Central memory CD8-positive, alpha-beta T cell (primary cell): Measurements from ENCODE around the gene SCARF1.
"Not testable (repeated sequence)": the region's sequence is repeated elsewhere in the genome, so short reads cannot be mapped to it uniquely, and the experiment has no call there.

Source experiments
- ATAC-seq: fragments of 150-1000 bp; cut with Tn5 transposase; replicated peaks from 2 replicates; pipeline ENCODE4 v1.10.0; 2022; ENCODE audit warnings: mild to moderate bottlenecking, moderate FRiP score, moderate number of reproducible peaks; ENCODE audit not compliant: poor library complexity, severe bottlenecking; ENCODE audit errors: extremely low read depth
- DNase-seq, 2 donors: peaks; one replicate each; pipeline ENCODE4 v3.0.0; 2021; ENCODE audit warnings: low spot score in 2 of 2
- H3K27ac Mint-ChIP-seq: one replicate; pipeline ENCODE4 v1.8.0; 2022; ENCODE audit warnings: low read depth, mild to moderate bottlenecking, moderate library complexity, mixed read lengths
- H3K27me3 Mint-ChIP-seq: one replicate; pipeline ENCODE4 v1.8.0; 2022; ENCODE audit warnings: mixed read lengths
- H3K36me3 Mint-ChIP-seq: one replicate; pipeline ENCODE4 v1.8.0; 2022; ENCODE audit warnings: mild to moderate bottlenecking, moderate library complexity, mixed read lengths; ENCODE audit not compliant: insufficient read depth
- H3K4me1 Mint-ChIP-seq: one replicate; pipeline ENCODE4 v1.8.0; 2022; ENCODE audit warnings: mixed read lengths
- H3K4me3 Mint-ChIP-seq: one replicate; pipeline ENCODE4 v1.8.0; 2022; ENCODE audit warnings: mild to moderate bottlenecking, moderate library complexity, mixed read lengths
- H3K9me3 Mint-ChIP-seq: one replicate; pipeline ENCODE4 v1.8.0; 2022; ENCODE audit warnings: mixed read lengths

SCARF1 gene

DNA sequence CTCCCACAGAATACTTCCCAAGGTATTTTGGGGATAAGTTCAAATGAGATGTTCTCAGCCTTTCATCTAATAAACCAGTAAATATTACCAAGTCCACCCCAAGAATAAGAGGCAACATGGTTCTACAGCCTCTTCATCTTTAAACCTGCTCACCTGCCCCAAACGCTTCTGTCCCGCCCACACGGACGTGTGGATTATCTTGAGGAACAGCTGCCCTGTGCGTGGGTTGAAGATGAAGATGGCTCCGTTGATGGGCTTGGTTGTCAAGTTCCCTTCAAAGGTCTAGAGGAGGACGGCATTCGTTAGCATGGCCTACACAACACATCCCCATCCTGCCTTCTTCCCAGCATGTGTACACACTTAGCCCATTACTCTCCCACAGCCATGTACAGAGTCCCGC, 12.6 kb upstream of the SCARF1 start:
- Mint-ChIP-seq H3K27ac (no peak overlapping the region), H3K27me3 (no peaks in the 10 kb centered on the region)

DNA sequence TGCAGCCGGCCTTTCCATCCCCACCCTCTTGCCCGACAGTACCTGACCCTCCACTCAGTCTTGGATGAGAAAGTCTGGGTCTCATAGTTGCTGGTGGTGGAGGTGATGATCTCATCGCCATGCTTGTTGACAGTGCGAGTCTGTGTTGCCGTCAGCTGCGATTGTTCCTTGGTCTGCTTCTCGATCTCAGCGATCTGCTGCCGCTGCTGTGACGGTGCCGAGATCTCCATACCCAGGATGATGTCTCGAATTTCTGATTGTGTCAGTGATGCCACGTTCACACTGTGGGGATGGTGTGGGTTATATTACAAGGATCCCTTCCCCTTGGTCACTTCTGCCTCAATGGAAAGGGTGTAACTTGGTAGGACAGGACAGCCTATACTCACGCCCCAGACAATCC, 8.2 kb upstream of the SCARF1 start:
- Mint-ChIP-seq H3K27ac (no peak overlapping the region), H3K36me3 (peaks cover 76% of the 10 kb centered on the region), H3K4me1 (no peaks in the 10 kb centered on the region), H3K27me3 (no peaks in the 10 kb centered on the region), H3K9me3 (no peaks in the 10 kb centered on the region), H3K4me3 (no peak overlapping the region)
- DNase-seq (no peak), ATAC-seq (no peak)

More for the DNA sequence above, 12.6 kb upstream of the SCARF1 start:
- no peaks in the 10 kb centered on the region for H3K9me3 Mint-ChIP-seq
- no peak for DNase-seq
- no peak overlapping the region for H3K4me3 Mint-ChIP-seq
- peaks cover 95% of the 10 kb centered on the region for H3K36me3 Mint-ChIP-seq
- peaks cover 10% of the 10 kb centered on the region for H3K4me1 Mint-ChIP-seq
- no peak for ATAC-seq

DNA sequence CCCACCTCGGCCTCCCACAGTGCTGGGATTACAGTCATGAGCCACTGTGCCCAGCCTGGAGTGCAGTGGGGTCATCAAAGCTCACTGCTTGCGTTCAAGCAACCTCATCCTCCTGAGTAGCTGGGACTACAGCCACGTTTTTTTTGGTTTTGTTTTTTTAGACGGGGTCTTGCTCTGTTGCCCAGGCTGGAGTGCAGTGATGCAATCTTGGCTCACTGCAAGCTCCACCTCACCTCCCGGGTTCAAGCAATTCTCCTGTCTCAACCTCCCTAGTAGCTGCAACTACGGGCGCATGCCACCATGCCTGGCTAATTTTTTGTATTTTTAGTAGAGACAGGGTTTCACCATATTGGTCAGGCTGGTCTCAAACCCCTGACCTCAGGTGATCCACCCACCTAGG, 7.3 kb upstream of the SCARF1 start:
- H3K36me3 Mint-ChIP-seq, result peaks cover 69% of the 10 kb centered on the region
- H3K27ac Mint-ChIP-seq, ATAC-seq, H3K4me3 Mint-ChIP-seq, DNase-seq, H3K27me3 Mint-ChIP-seq, H3K9me3 Mint-ChIP-seq, H3K4me1 Mint-ChIP-seq: not testable (repeated sequence)

DNA sequence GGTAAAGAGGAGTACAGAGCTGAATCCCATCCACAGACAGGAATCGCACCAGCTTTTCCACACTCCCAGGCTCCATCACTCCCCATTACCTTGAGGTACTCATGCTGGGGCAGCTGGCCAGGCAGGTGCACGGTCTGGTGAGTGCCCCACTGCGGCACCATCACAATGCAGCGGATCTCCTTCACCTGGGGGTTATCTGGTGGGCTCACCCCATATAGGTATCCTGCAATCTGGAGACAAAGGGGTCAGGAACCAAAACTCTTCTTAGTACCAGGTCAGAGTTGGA, 6.0 kb upstream of the SCARF1 start:
- Mint-ChIP-seq H3K9me3 (no peaks in the 10 kb centered on the region), H3K36me3 (peaks cover 56% of the 10 kb centered on the region)
- DNase-seq, result no peak

DNA sequence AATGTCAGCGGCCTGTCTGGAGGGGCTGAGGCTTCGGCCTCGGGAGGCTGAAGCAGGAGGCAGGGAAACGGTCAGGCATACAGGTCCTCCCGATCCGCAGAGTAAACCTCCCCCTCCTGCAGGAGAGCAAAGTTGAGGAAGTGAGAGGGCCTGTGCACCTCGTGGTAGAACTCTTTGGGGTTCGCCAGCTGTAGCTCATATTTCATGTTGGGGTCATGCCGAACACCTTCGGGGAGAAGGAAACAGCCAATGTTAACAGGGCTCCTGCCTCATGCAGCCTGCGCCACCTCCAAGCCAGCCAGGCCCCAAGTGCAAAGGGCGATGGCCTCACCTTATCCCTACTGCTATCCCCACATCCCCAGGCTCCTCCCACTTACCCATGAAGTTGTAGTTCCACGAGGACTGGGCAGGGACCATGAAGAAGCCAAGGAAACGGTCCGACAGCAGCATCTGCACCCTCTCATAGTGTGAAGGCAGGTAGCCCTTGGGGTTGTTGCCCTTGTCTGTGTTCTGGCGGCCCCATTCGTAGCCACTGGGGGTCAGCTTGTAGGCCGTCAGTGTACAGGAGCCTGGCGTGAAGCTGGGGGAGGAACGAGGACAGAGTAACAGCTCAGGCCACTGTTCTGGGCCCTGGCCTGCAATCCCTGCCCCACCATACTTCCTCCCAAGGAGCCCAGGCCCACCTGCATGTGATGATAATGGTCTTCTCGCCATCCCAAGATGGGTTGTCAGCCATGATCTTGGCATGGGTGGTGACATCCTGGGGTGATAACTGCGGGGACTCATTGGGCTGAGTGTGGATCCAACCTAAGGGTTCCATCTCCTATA, 5.4 kb upstream of the SCARF1 start:
- H3K36me3 Mint-ChIP-seq, result peaks cover 50% of the 10 kb centered on the region
- H3K27ac Mint-ChIP-seq, result no peak overlapping the region
- no peaks in the 10 kb centered on the region for H3K4me1 Mint-ChIP-seq
- ATAC-seq, result no peak
- DNase-seq, result no peak
- peak overlapping the region; percentile 31 for H3K4me3 Mint-ChIP-seq
- no peaks in the 10 kb centered on the region for H3K27me3 Mint-ChIP-seq
- H3K9me3 Mint-ChIP-seq, result no peaks in the 10 kb centered on the region

More for the DNA sequence above, 6.0 kb upstream of the SCARF1 start:
- H3K4me3 Mint-ChIP-seq, result no peak overlapping the region
- no peak for ATAC-seq
- H3K4me1 Mint-ChIP-seq, result no peaks in the 10 kb centered on the region
- no peak overlapping the region for H3K27ac Mint-ChIP-seq
- H3K27me3 Mint-ChIP-seq, result no peaks in the 10 kb centered on the region

DNA sequence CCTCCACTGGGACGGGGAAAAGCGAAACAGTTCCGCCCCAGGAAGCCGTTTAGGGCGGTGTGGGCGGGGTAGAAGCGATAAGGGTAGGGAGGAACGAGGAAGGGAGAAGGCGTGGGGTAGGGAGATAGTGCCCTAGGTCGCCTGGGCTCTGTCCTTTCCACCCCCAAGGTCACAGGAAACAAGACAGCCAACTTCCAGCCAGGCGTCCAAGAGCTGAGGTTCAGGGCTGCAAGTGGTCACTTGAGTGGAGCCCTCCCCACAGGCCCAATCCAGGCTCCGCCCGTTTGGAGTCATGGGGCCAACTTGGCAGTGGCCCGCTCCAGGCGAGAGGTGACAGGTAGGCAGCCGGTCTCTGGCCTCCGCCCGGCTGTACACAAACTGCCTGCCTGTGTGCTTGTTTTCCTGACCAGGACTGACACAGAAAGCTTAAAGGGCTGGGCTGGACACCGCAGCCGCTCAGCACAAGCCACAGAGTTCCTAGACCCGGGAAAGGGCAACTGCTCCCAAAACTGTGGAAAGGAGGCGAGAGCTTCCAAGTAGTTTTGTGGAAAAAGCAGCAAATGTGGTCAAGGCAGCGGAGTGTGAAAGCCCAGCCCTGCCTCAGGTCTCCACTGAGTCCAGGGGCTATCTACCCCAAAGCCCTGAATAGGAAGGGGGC, 4.4 kb upstream of the SCARF1 start, which contains the start of gene RILP:
TSS of gene RILP (minus strand) at position 23 of the 658 bp plus-strand sequence. CDS start 62 bp downstream, outside the sequence.
- ATAC-seq (no peak), DNase-seq (no peak)
- H3K9me3 Mint-ChIP-seq, result no peaks in the 10 kb centered on the region
- peak within 1 kb of the TSS; percentile 68 for H3K4me3 Mint-ChIP-seq
- H3K27ac Mint-ChIP-seq, result no peak within 1 kb of the TSS
- H3K36me3 Mint-ChIP-seq, result peaks cover 42% of the 10 kb centered on the region
- H3K4me1 Mint-ChIP-seq, result no peaks in the 10 kb centered on the region
- no peaks in the 10 kb centered on the region for H3K27me3 Mint-ChIP-seq

DNA sequence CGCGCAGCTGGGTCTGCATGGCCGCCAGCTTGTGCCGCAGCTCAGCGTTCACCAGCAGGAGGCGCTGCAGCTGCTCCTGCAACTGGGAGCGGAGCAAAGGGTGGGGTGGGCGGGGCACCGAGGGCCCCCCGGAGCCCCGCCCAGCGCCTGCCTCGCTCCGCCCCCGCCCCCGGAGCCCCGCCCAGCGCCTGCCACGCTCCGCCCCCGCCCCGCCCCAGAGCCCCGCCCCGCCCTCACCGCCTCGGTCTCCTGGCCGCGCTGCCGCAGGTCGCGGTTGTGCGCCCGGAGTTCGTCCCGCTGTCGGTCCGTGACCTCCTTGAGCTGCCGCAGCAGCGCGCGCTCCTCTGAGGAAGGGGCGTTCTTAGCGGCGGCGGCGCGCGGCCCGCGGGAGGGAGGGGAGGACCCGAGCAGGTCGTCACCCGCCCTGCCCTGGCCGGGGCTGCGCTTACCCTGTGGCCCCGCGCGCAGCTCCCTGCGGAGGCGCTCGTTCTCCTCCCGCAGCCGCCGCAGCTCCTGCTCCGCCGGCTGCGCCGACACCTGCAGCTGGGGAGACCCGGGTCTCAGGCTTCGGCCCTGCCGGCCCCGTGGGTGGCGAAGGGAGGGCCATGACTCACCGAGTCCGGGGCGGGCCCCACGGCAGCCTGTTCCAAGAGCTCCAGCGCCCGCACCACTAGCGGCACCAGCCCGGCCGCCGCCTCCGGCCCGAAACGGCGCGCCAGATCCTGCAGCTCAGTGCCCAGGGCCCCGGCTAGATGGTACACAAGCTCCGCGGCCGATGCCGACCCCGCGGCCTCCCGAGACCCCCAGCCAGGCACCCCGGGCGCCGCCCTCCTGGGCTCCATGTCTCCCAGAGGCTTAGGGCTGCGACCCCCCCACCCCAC, 3.7 kb upstream of the SCARF1 start:
- peaks cover 4% of the 10 kb centered on the region for H3K4me1 Mint-ChIP-seq
- no peak overlapping the region for H3K27ac Mint-ChIP-seq
- peaks cover 36% of the 10 kb centered on the region for H3K36me3 Mint-ChIP-seq
- peak overlapping the region; percentile 68 for H3K4me3 Mint-ChIP-seq
- no peaks in the 10 kb centered on the region for H3K27me3 Mint-ChIP-seq
- no peaks in the 10 kb centered on the region for H3K9me3 Mint-ChIP-seq
- peak; percentile 89 to 90 for DNase-seq
- peak; percentile 82 for ATAC-seq

DNA sequence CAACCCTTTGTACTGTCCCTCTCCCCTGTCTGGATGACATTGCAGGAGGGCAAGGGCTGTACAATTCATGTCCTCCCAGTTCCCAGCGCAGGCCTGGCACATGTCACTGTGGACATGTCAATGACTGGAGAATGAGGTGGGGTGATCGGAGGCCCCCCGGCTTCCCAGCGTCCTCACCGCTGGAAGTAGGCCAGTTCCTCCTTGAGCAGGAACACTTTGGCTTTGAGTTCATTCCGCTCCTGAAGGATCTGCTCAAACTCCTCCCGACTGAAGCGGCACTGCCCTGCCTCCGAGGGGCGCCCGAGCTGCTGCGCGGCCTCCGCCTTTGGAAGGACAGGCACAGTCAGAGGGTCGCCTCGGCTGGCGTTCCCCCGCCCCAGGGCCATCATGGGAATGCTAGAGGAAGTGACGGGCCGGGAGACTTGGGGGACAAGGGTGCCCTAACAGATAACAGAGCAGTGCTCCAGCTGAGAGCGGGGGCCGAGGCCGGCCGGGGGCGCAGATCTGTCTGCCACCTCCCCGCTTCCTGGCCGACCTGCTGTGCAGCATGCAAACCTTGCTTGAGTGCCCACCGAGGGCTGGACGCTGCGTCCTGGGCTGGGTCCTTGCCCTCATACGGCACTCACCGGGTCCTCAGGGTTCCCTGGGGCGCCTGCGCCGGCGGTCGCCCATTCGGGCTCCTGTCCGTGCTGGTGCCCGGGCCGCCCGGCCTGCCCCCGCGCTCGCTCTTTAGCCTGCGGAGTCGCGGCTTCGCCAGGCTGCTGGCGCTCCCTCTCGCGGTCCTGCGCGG, 2.8 kb upstream of the SCARF1 start:
- Mint-ChIP-seq H3K4me3 (peak overlapping the region; percentile 68), H3K27ac (no peak overlapping the region), H3K36me3 (peaks cover 28% of the 10 kb centered on the region), H3K27me3 (no peaks in the 10 kb centered on the region), H3K9me3 (no peaks in the 10 kb centered on the region), H3K4me1 (peaks cover 8% of the 10 kb centered on the region)
- DNase-seq (no peak), ATAC-seq (peak; percentile 1)

DNA sequence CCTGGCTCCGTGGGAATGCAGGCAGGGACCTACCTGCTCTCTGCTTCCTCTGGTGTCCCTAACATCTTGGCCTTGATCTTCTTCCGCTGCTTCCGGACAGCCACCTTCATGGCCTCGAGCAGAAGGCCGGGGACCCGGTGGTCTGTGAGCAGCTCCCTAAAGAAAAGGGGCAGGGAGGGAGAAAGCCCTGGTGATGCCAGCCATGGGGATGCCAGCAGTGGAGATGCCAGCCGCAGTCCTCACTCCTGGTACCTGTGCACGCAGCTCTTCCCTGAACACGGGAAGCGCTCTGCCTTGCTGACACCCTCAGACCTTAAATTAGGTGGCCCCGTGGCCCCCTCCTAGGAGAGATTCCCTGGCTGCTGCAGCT, 2.3 kb upstream of the SCARF1 start:
- H3K27me3 Mint-ChIP-seq, result no peaks in the 10 kb centered on the region
- peaks cover 8% of the 10 kb centered on the region for H3K4me1 Mint-ChIP-seq
- H3K36me3 Mint-ChIP-seq, result peaks cover 22% of the 10 kb centered on the region
- ATAC-seq (no peak), DNase-seq (no peak)
- peak overlapping the region; percentile 68 for H3K4me3 Mint-ChIP-seq
- H3K27ac Mint-ChIP-seq, result no peak overlapping the region
- no peaks in the 10 kb centered on the region for H3K9me3 Mint-ChIP-seq

DNA sequence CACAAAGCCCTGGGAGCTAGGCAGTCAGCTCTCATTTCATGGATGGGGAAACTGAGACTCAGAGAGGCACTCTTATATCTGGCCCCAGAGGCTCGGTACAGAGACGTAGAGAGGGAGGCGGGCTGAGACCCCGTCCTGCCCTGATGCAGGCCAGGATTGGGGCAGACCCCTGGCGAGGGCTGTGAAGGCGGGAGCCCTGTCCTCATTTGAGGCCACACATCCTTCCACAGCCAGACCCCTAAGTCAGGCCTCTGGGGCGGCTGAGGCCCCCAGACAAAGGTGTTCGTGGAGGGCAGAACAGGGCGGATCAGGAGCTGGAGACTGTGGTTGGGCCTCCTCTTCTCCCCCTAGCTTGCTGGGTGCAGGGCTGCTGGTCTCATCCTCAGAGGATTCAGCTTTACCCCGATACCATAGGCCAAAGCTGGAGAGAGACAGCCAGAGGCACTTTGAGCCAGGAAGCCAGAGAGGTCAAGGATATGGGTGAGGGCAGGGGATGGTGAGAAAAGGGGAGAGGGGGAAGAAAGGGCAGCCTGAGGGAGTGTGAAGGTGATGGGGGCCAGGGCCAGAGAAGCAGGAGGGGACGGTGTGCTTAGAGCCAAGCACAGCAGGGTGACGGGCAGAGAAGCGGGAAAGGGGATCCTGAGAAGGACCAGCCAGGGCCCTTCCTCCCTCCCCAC, 805 bp upstream of the SCARF1 start:
- no peak for ATAC-seq
- H3K4me1 Mint-ChIP-seq, result peaks cover 8% of the 10 kb centered on the region
- peak overlapping the region; percentile 43 for H3K4me3 Mint-ChIP-seq
- no peak overlapping the region for H3K27ac Mint-ChIP-seq
- no peak for DNase-seq
- no peaks in the 10 kb centered on the region for H3K9me3 Mint-ChIP-seq
- no peaks in the 10 kb centered on the region for H3K27me3 Mint-ChIP-seq
- H3K36me3 Mint-ChIP-seq, result peaks cover 7% of the 10 kb centered on the region

DNA sequence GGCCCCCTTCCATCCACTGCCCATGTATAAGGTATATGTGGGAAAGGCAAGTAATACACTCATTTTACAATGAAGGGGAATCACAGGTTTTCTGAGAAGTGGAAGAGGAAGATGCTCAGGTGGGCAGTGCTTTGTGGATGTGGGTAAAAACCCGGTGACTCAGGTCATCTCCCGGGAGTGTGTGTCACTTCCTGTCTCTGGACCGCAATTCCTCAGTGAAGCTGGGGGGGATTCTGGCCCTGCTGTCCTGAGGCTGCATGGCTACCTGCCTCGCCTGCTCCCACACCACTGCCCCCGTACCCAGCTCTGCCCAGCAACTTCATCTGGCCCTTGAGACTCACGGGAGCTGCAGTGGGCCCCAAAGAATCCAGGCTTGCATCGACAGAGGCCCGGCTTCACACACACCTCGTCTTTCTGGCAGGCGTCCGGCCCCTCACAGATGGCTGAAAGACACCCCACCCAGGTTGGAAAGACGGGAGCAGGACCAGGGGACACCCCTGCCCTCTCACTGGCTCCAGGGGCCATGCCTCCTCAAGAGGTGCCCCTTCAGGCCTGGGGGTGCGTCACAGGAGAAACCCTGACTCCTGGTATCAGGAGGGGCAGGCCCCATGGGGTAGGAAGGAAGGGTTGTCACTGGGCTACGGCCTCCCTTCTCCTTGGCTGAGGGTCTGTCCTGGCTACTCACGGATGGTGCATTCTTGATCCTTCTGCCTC, 882 bp downstream of the SCARF1 start:
- Mint-ChIP-seq H3K36me3 (peaks cover 5% of the 10 kb centered on the region), H3K4me1 (peaks cover 8% of the 10 kb centered on the region), H3K9me3 (no peaks in the 10 kb centered on the region), H3K4me3 (peak overlapping the region; percentile 83), H3K27me3 (no peaks in the 10 kb centered on the region), H3K27ac (no peak overlapping the region)
- ATAC-seq, result no peak
- DNase-seq, result no peak
